Sigmoid colon (tissue), 4 donors: ENCODE data around the gene CDKL5.

Experiments
- CTCF ChIP-seq, 4 experiments: fragments of 450-650 bp in 3 of 4; fragments of 200-600 bp in 1 of 4; IDR thresholded peaks; one replicate each; pipeline ENCODE4 v1.5.1; 2016 to 2019; ENCODE audit warnings: antibody characterized with exemption in 4 of 4, mild to moderate bottlenecking in 3 of 4, moderate library complexity in 2 of 4
- POLR2A ChIP-seq, 2 donors: fragments of 450-650 bp; IDR thresholded peaks; one replicate each; pipeline ENCODE4 v1.6.1; 2016; ENCODE audit warnings: antibody characterized with exemption in 2 of 2, mild to moderate bottlenecking in 2 of 2, moderate library complexity in 2 of 2
- POLR2AphosphoS5 ChIP-seq, 4 donors: sonication (generic); formaldehyde crosslinking; IDR thresholded peaks; one replicate each; pipeline ENCODE4 v1.6.1; 2017; ENCODE audit warnings: antibody characterized with exemption in 4 of 4

- no peak for TF ChIP-seq CTCF (IDR thresholded peaks at IDR 0.05)
- TF ChIP-seq POLR2A (IDR thresholded peaks at IDR 0.05), result no peak
- no peak for TF ChIP-seq POLR2AphosphoS5 (IDR thresholded peaks at IDR 0.05)
Observed at GRCh38 chrX:18441780-18442367, 16.5 kb downstream of the CDKL5 start.
